HL-60 (cell line): ENCODE measurements around the gene EMP2.
A peak's percentile ranks its signal among the peaks of the same experiment; 100 is the strongest.
"Not testable (repeated sequence)": the region's sequence is repeated elsewhere in the genome, so short reads cannot be mapped to it uniquely, and the experiment has no call there.

Source experiments
- DNase-seq, 2 experiments: peaks; one replicate each; pipeline ENCODE4 v3.0.0-alpha.2; 2010 to 2020; ENCODE audit warnings: low read depth in 1 of 2, low spot score in 1 of 2
- H3K27ac ChIP-seq: fragments of 250-450 bp; sonication (Bioruptor Pico); replicated peaks from 2 replicates; pipeline ENCODE4 v1.5.1; 2020; ENCODE audit warnings: mild to moderate bottlenecking, moderate library complexity
- H3K27me3 ChIP-seq: fragments of 250-450 bp; sonication (Bioruptor Pico); 2 replicates; pipeline ENCODE4 v1.5.1; 2021; ENCODE audit warnings: mild to moderate bottlenecking, moderate library complexity; ENCODE audit not compliant: insufficient read depth, poor library complexity, severe bottlenecking
- H3K4me3 ChIP-seq: replicated peaks from 2 replicates; pipeline ENCODE4 v1.5.1; 2011; ENCODE audit warnings: mild to moderate bottlenecking, control low read depth, low read length; ENCODE audit not compliant: insufficient read depth
- CTCF ChIP-seq: IDR thresholded peaks from one replicate; pipeline ENCODE4 v1.5.1; 2011; ENCODE audit warnings: low read length, control low read depth, inconsistent platforms; ENCODE audit not compliant: insufficient read depth
- GABPA ChIP-seq: IDR thresholded peaks from 2 replicates; pipeline ENCODE4 v1.6.1; 2012; ENCODE audit warnings: low read depth
- POLR2AphosphoS5 ChIP-seq: IDR thresholded peaks from 2 replicates; pipeline ENCODE4 v1.6.1; 2012; ENCODE audit warnings: low read depth
- REST ChIP-seq: IDR thresholded peaks from 2 replicates; pipeline ENCODE4 v1.6.1; 2012; ENCODE audit warnings: low read depth; ENCODE audit not compliant: insufficient replicate concordance
- SPI1 ChIP-seq: IDR thresholded peaks from 2 replicates; pipeline ENCODE4 v1.6.1; 2012; ENCODE audit warnings: low read depth, mild to moderate bottlenecking, borderline replicate concordance

Gene EMP2

DNA sequence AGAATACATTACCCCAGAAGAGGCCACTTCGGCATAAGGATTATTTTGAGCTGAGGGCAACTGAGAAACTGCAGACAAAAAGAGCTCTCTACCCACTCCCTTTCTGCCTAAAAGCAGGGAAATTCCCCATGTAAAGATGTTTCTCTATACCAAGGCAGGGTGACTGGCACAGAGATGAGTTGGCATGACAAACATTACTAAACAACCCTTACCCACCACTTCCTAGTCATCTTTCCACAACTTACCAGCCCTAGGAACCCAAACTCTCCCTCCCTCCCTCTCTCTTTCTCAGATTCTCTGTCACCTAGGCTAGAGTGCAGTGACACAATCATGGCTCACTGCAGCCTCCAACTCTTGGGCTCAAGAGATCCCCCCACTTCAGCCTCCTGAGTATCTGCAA lies 68.6 kb downstream of the EMP2 start:
- TF ChIP-seq REST (no peak), GABPA (no peak), POLR2AphosphoS5 (no peak), SPI1 (no peak), CTCF (no peak)
- DNase-seq, result no peak
- Histone ChIP-seq H3K27me3 (no peaks in the 10 kb centered on the region), H3K4me3 (no peak overlapping the region), H3K27ac (no peak overlapping the region)

DNA sequence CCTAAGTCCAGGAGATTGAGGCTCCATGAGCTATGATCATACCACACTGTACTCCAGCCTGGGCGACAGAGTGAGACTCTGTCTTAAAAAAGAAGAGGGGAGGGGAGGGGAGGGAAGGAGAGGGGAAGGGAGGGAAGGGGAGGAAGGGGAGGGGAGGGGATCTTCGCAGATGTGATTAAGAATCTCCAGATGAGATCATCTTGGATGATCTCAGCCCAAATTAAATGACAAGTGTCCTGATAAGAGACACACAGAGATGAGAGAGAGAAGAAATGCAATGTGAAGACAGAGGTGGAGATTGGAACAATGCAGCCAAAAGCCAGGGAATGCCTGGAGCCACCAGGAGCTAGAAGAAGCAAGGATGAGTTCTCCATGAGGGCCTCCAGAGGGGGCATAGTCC lies 70.1 kb downstream of the EMP2 start:
- H3K4me3 ChIP-seq, result no peak overlapping the region
- H3K27ac ChIP-seq, result no peak overlapping the region
- no peak for DNase-seq
- H3K27me3 ChIP-seq, result no peaks in the 10 kb centered on the region
- no peak for TF ChIP-seq POLR2AphosphoS5
- TF ChIP-seq CTCF, result no peak
- TF ChIP-seq REST, result no peak
- TF ChIP-seq GABPA, result no peak
- no peak for TF ChIP-seq SPI1

DNA sequence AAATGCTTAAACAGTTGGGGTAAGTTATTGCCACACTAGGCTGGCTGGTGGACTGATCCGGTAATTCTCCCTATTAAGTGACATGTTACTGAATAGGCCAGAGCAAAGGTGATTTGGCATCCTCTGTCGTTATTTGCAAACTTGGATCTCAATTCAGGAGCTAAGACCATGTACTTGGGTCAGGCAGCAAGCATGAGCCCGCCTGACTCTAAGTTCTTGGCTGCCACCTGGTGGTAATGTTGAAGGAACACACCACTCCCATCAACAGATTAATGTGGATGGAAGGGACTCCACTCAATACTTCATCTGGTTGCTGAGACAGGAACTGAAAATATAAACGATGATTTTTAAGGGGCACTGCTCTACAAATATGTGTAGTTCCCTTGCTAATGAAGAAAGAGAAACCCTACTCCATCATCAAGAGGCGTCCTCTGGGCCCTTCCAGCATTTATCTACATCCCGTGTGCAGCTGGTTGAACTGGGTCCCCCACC lies 70.8 kb downstream of the EMP2 start:
- Histone ChIP-seq H3K4me3 (no peak overlapping the region), H3K27me3 (no peaks in the 10 kb centered on the region), H3K27ac (no peak overlapping the region)
- DNase-seq, result peak; percentile 38 to 70
- TF ChIP-seq CTCF (peak; percentile 54), SPI1 (no peak)

GRCh38 chr16:10505286-10505685 lies 75.1 kb downstream of the EMP2 start:
- not testable (repeated sequence) for H3K4me3 ChIP-seq, H3K27me3 ChIP-seq, DNase-seq, H3K27ac ChIP-seq
